Putamen (tissue), 1 donor: ENCODE results near the gene ITGB5.

Experiments
- DNase-seq: peaks from one replicate; pipeline ENCODE4 v3.0.0-alpha.2; 2016; ENCODE audit warnings: low spot score

ITGB5 gene

DNA sequence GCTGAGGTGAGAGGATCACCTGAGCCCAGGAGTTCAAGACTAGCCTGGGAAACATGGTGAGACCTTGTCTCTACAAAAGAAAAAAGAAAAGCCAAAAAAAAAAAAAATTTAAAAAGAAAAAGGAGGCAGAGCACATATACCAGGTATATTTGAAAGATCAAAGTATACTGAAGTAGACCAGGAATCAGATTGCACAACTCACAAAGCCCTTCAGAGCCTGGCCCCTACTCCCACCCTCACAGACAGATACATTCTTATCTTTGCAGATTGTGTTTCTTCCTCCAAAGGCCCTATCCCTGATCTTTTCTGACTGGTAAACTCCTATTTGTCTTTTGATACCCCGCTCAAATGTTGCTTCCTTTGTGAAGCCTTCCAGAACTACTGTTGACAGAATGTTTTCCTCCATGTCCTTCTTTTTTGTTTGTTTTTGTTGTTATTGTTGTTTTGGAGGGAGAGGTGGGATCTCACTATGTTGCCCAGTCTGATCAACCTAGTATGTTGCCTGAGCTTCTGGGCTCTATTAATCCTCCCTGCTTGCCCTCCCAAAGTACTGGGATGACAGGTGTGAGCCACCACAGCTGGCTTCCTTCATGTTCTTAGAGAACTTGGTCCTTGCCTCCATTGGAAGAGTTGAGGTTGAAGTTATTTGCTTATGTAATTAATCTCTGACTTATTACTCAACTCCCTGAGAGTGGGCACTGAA lies 9.8 kb upstream of the ITGB5 start:
- no peak for DNase-seq

DNA sequence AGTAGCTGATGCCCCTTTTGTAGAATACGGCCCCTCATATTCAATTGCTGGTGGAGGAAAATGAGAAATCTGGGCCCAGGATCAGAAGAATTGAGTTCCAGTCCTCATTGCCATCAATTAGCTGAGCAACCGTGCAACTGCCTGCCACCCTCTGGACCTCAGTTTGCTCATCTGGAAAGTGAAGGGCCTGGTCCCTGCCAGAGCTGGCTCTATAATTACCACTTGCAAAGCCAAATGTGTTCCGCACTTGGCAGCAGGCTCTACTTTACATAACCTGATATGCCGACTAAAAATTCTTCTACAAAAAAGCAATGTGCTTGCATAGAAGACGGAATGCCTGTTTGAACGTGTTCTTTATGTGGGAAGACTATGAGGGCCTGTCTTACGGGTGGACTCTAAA lies 8.6 kb upstream of the ITGB5 start:
- no peak for DNase-seq

DNA sequence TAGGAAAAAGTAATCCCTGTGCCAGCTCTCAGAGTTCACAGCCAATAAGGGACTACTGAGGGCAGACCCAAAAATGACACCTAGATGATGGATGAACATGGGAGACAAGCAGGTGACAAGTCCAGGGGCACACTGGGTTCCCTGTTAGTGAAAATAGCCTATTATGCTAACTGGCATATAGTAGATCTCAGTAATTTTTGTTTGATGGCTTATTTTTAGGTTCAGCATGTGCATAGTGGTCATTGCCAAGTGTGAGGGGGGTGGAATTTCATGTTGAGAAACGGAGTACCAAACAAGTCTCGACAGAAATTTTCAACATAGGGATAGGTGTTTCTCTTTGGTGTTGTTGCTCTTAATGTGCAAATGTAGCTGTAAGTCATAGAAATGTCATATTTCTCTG lies 6.4 kb upstream of the ITGB5 start:
- no peak for DNase-seq

DNA sequence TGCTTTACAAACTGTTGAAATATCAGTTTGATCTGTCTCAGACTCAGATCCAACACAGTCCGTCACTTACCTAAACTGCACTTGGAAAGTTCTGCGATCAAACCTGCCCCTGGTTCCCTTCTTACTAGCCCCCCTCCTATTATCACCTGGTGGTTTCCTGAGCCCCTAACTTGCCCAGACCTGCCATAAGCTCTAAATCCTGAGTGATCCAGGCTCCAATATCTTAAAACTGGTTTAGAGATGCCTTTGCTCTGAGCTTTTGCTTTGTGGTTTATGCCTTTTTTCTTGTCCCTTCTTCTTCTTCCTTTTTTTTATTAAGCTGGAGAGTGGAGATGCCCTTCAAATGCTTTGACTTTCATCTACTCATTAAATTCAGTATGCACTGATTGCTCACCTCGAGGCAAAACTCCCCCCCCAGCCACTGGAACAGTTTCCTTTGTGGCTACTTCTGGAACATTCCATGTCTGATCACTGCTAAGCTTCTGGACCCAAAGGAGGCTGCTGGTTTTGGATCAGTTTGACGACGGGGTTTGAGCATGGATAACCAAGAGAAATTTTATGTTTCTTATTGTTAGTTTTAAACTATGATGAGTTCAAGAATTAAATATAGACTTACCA lies 3.5 kb upstream of the ITGB5 start:
- DNase-seq: no peak

DNA sequence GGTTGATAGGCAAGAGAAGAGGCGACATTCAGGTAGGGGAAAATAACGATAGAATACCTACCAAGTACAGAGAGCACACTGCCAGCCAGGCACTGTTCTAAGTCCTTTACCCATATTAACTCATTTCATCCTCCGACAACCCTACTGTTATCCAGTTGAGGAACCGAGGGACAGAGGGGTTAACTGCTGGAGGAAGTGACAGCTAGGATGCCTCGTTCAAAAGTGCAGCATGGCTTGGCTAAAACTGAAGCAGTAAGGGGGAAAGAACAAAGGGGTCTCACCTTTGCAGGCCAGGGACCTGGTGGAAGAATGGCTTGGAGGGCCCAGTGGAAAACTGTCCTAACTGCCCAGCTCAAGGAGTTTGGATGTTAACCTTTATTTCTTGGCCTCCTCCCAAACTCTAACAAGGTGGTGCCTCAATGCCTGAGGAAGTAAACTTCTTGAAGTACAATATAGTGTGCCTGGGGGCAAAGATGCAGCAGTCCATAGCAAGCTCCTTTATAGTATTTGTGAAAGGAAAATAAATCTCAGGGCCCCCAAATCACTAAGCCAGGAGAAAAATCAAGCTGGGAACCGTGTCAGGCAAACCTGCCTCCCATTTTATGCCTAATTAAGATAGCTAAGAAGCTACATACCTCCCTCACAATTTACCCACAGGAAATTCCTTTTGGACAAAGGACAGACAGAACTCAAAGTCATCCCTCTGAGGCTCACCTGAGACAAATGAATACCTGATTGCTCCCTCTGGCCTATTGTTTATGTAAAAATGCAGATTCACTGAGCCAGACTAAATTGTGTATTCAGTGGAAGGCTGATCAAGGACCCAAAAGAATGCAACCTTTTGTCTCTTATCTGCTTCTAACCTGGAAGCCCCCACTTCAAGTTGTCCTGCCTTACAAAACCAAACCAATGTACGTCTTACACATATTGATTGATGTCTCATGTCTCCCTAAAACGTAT lies 1.6 kb upstream of the ITGB5 start:
- no peak for DNase-seq

DNA sequence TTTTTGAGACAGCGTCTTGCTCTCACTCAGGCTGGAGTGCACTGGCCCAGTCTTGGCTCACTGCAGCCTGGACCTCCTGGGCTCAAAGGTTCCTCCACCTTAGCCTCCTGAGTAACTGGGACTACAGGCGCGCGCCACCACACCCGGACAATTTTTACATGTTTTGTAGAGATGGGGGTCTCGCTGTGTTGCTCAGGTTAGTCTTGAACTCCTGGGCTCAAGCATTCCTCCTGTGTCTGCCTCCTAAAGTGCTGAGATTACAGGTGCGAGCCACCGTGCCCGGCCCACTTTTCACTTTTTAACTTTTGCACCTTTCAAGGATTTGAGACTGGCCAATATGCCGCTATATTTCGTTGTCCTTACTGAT lies 750 bp upstream of the ITGB5 start:
- DNase-seq: no peak

DNA sequence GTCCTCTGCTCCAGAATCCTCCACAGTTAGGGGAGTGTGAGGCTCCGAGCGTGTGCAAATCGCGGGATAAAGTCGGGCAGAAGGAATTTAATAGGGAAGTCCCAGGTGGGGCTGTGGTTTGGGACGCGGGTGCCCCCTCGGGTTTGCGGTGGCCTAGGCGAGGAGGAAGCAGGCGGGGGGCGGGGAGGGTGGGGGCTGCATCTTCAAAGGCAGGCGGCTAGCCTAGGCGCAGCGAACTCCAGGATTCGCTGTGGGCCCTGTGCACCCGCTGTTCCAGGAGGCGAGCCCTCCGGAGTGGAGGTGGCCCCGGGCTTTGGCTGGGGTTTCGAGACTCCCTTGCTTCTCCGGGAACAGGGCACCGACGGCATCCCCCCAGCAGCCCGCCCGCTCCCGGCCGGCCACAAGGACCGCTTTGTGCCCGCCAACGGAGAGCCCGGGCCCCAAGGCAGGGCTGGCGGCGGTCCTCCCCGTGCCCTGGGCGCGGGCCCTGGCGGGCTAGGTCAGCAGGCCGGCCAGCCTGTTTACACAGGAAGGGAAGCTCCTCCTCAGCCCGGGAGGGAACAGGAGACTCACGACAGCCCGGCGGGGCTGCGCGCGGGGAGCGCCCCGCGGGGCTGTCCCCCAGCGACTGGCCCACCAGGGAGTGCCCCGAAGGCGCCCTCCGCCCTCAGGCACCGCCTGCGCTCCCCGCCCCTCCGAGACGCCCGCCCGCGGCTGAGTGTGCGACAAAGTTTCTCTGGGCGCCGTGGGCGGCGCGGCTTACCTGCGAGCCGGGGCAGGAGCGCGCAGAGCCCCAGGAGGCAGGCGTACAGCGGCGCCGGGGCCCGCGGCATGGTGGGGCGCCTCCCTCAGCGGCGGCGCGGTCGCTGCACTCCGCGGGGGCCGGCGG lies 753 bp downstream of the ITGB5 start:
- peak; percentile 63 for DNase-seq

DNA sequence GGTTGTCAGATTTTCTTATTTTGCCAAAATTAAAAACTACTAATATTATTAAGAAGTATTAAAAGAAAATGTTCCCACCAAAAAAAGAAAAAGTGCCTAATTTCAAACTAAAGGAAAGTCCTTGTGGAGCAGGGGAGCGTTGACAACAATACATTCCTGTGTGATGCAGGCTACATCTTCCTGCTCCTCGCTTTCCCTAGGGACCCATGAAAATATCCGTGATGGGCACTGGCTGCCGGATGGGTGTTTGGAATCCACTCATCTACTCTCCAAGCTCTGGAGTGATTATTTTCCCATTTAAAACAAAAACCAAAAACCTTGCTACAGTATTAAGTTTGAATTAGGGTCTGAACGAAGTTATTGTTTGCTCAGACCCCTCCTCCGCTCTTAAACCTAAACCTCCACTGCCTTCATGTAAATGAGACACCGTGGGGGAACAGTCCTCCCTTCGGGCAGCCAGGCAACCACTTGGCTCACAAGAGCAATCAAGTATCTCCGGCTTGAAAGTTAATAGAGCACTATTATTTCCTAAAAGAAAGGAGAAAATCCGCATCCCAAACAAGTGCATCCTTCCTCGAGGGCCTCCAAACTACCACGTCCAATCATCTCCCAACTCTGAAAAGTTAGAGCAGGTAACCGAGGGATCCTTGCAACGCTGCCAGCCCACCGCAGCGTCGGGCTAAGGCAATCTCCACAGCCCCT lies 1.5 kb downstream of the ITGB5 start:
- no peak for DNase-seq

DNA sequence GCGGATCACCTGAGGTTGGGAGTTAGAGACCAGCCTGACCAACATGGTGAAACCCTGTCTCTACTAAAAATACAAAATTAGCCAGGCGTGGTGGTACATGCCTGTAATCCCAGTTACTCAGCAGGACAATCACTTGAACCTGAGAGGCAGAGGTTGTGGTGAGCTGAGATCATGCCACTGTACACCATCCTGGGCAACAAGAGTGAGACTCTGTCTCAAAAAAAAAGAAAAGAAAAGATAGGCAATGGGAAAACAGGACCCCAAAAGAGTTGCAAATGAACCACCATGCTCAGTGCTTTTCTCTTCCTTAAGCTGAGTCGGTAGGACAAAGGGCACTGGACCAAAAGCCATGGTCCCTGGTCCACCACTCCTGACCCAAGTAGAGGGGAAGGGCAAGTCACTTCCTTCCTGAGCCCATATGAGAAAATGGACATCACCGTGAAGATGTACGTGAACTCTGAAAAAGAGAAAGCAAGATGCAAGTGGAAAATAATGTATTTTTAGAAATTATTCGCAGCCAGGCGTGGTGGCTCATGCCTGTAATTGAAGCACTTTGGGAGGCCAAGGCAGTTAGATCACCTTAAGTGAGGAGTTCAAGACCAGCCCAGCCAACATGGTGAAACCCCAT lies 2.6 kb downstream of the ITGB5 start:
- DNase-seq: no peak

DNA sequence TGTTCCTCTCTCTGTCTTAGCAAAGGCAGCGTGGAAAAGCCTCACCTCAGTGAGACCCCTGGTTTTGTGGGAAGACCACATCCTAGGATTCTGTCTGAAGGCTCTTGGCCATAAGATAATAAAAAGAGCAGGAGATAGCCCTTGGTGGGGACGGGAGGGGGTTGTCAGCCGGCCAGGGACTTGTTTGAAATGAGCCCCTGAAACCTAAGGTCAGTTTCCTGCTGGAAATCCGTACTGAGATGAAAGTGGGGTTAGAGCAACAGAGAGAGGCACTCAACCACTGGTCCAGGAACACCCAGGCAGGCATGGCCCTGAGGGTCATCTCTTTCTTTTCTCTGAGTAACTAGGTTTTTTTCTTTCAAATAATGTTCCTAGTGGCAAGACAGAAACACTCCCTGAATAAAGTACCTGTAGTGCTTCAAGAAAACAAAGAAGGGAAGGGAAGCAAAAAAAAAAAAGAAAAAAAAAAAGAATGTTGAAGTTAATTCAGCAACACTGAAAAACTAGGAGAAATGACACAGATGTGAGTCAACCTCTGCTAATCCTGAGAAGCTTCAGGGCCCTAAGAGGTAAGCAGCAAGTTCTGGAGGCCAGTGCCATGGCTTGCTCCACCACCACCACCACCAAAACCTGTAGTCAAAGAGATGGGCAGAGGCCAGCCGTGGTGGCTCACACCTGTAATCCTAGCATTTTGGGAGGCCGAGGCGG lies 3.2 kb downstream of the ITGB5 start:
- no peak for DNase-seq

DNA sequence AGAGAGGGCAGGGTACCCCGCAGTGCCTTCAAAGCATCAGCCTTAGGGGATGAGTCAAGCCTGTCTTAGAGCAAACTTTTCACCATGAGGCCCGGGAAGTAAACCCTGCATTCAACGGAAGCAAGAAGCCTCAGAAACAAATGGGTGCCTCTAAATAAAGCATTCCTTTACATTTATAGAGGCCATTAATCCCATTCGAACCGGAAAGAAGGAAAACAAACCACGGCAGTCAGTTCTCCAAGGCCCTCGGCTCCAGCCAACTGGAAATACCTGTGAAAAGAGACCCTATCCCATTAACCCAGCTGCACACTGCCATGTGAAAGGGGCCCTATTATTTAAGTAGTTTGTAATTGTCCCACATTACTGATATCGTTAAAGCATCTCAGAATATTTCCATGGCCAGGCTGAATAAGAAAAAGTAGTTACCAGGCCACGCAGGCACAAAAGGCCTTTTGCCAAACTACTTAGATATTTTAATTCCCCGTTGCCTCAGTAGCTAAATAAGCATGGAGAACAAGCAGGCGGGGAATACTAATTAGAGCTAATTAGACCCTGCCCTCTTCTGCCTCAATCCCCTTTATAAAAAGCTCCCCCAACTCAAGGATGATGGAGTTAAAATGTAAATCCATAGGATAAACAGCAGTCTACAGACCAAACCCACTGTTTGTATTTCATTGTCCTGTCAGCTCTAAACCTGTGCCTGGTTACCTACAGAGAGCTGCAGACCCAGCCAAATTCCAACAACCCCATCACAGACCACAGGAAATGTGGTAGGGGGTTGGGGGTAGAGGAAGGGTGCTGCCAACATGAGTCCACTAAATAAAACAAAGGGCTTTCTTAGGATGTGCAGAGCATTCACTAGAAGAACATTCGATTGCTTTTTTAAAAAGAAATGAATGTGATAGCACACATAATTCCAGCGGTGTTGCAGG lies 4.1 kb downstream of the ITGB5 start:
- no peak for DNase-seq

DNA sequence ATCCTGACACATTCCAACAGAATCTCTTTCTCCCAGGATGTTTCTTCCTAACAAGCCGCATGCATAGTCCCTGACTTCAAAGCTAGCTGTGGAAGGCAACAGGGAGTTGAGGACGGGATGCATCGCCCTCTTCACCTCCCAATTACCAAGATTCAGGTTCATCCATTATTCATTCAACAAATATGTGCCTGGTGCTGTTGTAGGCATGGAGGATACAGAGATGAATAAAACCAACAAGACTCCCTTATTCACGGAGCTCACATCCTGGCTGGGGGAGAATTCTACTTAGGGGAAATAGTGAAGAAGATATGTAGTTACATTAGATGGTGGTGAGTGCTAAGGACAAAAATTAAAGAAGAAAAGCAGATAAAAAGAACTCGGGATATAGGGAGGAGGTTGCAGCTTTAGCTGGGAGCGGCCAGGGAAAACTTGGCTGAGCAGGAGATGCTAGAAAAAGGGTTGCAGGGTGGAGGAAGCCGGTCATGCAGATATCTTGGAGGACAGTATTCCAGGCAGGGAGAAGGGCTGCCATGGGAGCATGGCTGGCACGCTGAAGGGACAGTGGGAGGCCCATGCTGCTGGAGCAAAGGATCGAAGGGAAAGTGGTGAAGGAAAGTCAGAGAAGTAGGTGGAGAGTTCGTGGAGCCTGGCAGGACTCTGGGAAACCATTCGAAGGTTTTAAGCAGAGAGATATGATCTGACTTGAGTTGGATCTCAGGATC lies 5.0 kb downstream of the ITGB5 start:
- DNase-seq: no peak

DNA sequence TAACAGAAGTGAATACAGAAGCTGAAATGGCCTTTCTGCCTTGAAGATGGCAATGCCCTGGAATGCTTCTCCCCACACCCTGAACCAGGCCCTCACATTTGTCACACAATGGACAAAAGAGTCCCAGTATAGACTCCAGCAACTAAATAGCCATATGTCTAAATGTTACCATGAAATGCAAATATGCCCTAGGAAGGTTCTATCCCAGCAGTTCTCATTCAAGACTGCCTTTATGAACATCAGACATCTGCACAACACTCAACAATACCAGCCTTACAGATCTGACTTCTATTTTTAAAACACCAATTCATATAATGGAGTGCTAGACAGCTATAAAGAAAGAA lies 7.9 kb downstream of the ITGB5 start:
- DNase-seq: no peak

DNA sequence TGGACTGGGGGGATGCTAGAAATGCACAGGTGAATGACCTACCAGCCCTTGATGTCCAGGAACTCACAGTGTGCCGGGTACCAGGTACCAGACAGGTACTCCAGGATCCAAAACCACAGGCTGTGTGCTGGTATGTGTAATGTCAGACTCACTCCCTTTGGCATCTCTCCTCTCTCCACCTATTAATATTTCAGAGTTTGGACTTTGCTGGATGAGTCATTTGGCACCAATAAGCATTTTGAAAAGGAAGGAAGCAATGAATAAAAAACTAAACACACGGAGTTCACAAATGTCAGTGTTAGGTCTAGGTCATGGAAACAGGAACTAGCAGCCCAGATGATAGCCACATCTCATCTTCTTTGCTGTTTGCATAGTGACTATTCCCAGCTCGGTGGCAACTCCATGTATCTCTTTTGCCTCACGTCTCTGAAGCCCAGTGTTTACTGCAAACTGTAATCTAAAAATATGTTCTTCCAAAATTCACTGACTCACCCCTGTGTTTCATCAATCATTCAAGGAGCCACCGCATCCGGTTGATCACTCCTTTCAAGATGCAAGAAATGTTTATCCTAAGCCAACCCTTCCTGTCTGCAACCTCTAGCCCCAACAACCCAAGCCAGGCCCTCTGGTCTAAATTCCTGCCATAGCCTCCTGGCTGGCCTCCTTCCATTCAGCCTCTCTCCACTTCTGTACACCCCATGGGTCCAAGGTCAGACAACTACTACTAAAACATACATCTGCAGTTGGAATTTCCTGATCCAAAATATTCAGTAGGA lies 8.4 kb downstream of the ITGB5 start:
- no peak for DNase-seq

DNA sequence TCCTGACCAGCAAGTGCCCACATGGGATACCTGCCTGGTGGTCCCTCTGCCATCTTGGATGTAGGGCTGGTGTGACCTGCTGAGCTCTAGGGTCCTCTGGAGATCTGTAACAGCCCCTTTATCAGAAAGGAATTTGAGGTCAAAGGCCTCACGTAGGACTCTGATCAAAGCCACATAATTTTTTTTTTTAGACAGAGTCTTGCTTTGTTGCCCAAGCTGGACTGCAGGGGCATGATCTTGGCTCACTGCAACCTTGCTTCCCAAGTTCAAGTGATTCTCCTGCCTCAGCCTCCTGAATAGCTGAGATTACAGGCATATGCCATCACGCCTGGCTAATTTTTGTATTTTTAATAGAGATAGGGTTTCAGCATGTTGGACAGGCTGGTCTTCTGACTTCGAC lies 9.5 kb downstream of the ITGB5 start:
- no peak for DNase-seq

DNA sequence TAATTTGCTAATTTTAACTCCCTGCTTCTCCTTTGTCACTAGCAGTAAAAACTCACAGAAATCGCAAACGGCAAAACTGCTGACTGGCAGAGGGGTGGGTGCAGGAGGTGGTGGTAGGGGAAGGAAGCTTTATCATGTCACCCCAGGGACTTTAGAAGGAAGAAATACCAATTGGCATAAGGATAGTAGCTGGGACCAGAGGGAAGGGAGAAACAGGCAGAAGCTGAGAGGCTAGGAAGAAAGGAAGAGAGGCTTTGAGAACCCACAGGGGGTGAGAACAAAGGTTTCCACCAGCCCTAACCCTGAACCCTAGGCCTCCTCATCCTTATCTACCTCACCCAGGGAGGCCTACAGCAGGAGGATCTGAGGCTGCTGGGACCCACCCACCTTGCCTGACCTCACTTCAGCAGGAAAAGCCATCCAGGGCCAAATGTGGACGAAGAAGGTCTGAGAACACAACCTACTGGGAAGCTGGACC lies 10.7 kb downstream of the ITGB5 start:
- DNase-seq: no peak

DNA sequence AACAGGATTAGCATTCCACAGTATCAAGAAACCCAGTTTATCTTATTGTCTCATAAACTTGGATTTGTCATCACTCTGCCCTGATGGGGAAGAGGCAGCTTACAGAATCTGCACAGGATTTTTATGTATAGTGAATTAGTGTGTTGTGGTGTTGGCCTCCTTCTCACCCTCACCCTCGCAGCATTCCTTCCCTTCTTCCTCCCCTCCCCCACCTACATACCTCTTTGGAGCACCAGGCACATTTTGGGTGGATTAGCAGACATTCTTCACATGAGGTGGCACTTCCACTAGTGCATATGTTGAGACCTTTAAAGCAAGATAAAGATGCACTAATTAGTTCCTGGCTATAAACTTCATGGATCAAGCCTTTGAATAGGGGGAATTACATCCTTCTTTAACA lies 13.9 kb downstream of the ITGB5 start:
- no peak for DNase-seq

DNA sequence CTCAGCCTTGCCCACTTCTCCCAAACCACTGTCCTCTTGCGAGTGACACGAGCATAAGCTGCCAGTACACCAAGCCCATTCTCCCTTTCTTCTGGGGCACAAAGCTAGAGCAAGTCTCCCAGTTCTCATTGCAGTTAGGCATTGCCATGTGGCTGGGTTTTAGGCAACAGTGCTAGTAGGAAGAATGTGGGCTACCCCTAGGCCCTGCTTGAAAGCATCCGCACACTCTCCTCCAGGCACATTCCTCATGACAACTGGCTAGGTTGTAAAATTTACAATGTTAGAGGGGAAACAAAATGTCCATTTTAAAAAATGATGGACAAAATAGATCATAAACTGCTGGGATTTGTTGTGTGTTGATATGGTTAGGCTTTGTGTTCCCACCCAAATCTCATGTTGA lies 19.7 kb downstream of the ITGB5 start:
- DNase-seq: no peak
